Fibroblast of skin of left quadriceps (primary cell): ENCODE data around the gene DLAT.
"Not testable (repeated sequence)": the region's sequence is repeated elsewhere in the genome, so short reads cannot be mapped to it uniquely, and the experiment has no call there.

Source experiments
- DNase-seq, 2 experiments: peaks; one replicate each; pipeline ENCODE4 v3.0.0-alpha.2; 2013; ENCODE audit warnings: low read depth in 2 of 2

Gene DLAT

DNA sequence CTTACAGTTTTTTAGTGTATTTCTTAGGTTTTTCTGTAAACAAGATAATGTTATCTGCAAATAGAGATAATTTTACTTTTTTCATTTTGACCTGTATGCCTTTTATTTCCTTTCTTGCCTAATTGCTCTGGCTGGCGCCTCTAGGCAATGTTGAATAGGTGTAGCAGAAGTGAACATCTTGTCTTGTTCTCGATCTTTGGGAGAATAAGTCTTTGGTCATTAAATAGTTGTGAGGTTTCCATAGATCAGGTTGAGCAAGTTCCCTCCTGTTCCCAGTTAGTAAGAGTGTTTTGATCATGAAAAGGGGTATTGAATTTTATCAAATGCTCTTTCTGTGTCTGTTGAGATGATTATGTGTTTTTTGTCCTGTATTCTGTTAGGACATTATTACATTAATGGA, 24.6 kb downstream of the DLAT start:
- no peak for DNase-seq

DNA sequence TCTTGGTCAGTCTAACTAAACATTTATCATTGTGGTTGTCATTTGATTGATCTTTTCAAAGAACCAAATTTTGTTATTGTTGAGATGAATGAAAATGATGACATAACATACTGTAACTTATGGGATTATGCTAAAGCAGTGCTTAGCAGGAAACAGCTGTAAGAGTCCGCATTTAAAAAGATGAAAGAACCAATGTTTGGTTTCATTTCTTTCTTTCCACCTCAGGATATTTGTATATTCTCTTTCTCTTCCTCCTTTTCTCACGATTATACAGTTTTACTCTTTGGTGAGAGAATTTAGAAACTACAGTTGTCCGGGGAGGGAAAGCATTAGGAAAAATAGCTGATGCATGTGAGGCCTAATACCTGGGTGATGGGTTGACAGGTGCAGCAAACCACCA, 25.5 kb downstream of the DLAT start:
- DNase-seq = no peak

DNA sequence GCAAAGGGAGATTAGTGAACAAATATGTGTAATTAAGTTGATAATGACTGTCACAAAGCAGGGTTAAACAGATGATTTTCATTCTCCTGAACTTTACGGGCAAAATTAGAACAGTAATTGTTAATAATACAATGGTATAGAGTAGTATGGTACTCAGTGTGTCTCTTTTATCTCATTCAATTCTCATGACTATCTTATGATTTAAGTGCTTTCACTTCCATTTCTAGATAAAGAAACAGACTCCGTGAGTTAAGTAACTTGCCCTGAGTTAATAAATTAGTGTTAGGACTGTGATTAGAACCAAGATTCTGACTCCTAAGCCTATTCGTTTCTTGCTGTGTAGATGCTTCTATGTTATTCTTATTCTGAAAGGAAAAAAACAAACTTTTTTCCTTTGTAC, 26.6 kb downstream of the DLAT start:
- DNase-seq = no peak

DNA sequence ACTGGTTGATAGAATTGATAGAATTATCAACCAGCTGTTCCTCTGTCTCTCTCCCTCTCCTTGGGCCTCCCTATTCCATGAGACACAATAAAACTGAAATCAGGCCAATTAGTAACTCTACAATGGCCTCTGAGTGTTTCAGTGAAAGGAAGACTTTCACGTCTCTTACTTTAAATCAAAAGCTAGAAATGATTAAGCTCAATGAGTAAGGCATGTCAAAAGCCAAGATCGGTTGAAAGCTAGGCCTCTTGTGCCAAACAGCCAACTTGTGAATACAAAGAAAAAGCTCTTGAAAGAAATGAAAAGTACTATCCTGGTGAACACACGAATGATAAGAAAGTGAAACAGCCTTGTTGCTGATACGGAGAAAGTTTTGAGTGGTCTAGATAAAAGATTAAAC, 32.0 kb downstream of the DLAT start:
- DNase-seq = no peak

DNA sequence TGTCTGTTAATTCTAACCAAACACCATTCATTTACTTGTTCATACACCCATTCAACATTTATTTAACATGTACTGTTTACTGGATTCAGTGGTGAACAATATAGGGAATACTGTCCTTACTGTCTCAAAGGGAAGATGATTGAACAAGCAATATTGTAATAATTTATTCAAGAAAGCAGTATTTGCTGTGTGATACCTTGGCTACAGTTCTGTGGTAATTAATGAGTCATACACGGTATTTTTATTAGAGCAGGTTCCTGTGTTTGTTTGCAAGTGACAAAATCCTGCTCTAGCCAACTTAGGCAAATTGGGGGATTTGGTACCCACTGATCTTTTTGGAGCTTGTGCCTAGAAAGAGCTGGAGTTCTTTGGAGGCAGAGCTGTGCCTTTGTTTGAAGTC, 32.9 kb downstream of the DLAT start:
- DNase-seq = no peak

DNA sequence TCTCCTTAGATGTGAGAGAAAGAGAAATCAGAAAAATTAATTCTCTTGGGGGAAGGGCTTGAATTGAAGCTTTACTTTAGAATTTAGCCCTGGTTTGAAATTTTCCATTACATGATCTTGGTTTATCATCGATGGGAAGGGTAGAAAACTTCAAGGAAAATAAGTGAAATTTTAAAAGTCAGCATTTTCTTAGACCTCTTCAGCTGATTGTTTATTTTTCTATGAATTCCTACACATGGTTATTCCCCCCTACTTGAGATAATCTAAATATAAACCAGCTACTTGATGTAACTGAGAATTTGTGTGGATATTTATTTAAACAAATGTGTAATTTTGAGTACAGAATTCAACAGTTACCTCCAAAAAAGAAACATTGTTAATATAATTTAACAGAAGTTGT, 37.7 kb downstream of the DLAT start:
- DNase-seq = no peak

DNA sequence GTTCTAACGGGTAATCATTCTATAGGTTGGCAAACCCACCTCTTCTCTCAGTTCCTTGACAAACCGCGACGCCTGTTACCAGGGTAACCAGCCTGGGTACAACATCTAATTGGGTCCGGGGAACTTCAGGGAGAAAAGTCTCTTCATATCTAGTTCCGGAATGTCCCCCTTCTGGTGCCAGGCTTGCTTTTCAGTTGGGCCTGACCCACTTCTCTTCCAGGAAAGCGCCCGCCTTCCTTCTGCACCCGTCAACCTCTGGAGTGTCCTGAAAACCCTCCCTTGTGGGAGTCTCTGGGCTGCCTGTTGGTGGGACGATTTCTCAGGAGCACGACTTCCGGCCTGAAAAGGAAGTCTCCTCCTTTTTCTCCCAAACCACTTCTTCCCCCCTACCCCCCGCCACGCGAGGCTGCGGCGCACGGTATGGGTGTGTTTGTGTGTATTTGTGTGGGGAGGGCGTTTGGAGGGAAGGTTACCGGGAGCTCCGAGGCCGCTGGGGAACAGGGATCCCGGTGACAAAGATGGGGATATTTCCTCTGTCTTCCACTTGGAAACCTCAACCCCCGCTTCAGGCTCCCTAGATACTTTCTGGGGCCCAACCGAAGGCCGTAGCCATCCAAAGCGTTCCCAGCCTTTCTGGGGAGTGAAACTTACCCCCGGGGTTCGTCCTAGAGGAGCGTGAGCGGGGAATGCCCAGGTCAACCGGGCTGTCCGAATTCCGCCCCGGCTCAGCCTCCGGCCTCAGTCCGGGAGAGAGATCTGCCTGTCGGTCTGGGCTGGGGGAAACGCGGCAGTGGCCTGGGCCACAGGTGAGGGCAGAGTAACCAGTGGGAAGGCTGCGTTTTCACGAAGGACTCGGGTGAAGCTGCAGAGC, 49.0 kb downstream of the DLAT start, which contains the start of the genes NKAPD1 and PIH1D2:
NKAPD1 (plus strand) TSS at position 359 of the 871 bp plus-strand sequence. CDS start 1,276 bp downstream, outside the sequence.
PIH1D2 (minus strand) TSS at position 77 of the 871 bp plus-strand sequence. CDS start 843 bp downstream, outside the sequence.
- DNase-seq = peak; percentile 80 to 81

DNA sequence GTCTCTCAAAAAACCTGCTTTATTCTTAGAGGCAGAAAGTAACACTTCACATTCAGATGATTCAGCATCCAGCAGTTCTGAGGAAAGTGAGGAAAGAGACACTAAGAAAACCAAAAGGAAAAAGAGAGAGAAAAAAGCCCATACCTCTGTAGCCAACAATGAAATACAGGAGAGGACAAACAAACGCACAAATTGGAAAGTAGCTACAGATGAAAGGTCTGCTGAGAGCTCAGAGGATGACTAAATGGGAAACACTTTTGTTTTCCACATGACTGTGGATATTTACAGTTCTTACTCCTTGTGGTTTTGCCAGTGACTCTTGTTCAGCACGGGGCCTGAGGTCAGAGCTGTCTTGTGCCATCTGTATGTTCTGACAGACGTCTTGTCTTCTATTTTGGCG, 57.5 kb downstream of the DLAT start:
- no peak for DNase-seq

DNA sequence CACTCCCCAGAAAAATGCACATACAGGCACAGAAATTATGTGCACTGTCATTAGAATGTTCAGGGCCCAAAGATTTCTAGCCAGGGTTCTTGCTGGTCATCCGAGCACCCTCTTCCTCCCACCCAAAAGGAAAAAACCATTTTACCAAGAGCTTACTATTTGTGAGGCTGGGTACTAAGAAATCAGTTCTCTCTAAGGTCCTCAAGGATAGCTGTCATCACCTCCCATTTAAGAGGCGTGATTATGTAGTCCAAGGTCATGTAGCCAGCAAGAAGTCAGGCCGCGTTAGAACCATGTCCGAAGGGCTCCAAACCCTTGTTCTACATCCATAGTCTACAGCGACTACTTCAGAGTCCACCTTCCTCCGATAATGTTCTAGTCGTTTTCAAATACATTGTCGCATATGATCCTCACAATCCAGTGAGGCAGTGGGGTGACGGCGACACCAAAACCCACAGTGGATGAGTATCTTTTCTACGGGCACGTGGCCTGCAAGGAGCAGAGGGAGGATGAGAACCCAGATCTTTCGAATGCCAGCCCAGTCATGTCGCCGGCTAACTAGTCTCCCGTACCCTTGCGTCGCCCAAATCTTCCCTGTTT, 60.7 kb downstream of the DLAT start:
- DNase-seq = no peak

DNA sequence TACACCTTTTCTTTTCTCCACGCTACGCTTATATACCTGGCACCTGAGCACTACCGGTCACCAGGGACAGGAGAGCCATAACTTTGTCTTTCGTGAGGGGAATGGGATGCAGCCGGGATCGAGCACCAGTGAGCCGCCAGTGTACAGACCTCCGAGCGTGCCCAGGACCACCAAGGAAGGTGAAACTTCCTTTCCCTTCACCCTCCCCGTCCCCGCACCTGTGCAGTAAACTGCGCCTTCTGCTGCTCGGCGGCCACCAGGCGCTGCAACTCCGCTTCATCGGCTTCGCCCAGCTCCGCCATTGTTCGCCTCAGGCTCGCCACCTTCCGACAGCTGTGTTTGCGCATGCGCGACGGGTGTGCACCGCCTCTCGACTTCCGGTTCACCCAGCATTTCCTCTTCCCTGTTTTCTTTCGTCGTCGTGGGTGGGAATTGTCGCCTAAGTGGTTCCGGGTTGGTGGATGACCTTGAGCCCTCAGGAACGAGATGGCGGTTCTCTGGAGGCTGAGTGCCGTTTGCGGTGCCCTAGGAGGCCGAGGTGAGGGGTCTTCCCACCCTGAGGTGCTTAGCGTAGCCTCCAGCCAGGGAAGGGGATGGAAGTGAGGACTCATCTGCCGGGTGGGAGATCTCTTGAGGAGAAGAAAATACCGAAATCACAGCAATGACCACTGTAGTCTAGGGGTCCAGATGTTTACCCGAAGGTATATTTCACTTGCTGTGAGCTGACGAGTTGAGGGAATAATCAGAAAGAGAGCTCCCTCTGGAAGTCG, 61.4 kb downstream of the DLAT start, which contains the start of the genes SDHD and TIMM8B:
SDHD (plus strand) TSS at position 452 of the 770 bp plus-strand sequence; CDS start at position 487, 35 bp downstream.
TIMM8B (minus strand) TSS at position 335 of the 770 bp plus-strand sequence; CDS start at position 302, 33 bp downstream.
- DNase-seq = peak; percentile 95

DNA sequence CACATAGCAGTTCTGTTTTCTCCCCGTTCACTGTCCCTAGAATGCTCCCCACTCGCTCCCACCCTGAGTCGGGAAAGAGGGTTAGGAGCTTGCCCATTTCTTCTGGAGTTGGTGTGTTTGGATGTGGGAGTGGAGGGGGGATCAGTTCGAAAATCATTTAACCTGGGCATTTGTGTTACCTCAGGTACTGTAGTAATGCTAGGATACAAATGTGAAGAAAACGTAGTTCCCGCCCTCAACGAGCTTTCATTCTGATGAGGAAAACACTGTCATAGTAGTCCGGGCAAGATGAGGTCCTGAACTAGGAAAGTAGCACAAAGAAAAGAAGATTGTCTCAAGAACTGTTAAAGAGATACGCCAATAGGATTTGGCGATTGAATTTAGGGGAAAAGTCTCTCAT, 62.0 kb downstream of the DLAT start:
- DNase-seq = no peak

DNA sequence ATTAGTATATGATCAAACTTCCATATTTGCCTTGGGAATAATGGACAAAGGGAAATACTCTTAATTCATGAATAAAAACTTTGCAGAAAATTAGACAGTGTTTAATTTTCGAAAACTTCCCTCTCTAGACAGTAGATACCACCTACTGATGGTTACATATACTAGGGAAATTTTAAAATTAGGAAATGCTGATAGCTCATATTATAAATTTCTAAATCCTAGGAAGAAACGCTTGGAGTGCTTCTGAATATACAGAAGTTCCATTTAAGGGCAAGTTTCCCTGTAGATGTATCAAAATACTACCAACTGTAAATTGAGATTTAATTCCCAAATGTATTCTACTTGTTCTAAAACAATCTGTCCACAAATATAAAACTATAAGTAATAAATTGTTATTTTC, 70.1 kb downstream of the DLAT start:
- not testable (repeated sequence) for DNase-seq

DNA sequence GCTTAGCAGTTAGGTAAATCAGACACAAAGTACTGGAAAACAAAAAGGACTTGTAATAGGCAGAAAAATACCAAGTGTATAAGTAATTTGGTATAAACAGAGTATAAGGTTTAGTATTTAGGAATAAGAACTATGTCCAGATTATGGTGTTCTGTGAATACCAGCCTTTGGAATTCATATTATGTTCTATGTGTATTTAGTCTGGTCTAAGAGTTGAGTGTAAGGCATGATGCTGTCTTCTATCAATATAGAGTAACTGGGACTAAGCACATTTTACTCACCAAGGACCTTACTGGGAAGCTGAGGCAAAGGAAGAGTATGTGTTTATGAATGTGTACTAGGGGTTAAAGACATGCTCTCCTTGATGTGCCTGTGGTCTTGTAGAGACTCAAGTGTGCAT, 71.0 kb downstream of the DLAT start:
- DNase-seq = no peak

DNA sequence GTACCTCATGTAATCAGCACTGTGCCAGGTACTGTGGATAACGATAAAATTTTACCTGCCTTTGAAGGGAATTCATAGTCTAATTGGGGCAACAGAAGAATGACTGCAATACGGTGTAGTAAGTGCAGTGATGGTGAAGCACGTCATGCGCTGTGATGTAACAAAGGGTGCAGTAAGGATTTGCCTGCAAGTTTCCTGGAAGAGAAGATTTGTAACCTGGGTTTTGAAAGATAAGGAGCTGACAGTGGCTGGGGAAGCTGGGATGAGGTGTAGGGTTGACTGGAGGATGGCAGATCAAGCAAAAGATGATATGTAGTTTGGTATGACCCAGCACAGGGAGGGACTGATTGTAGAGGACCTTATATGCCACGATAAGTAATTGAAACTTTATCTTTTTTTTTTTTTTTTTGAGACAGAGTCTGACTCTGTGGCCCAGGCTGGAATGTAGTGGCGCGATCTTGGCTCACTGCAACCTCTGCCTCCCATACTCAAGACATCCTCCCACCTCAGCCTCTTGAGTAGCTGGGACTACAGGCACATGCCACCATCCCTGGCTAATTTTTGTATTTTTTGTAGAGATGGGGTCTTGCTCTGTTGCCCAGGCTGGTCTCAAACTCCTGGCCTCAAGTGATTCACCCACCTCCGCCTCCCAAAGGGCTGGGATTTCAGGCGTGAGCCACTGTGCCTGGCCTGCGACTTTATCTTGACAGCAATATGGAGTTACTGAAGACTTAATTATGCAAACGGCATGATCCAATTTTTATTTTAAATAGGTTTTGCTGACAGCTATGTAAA, 72.7 kb downstream of the DLAT start:
- DNase-seq = no peak

DNA sequence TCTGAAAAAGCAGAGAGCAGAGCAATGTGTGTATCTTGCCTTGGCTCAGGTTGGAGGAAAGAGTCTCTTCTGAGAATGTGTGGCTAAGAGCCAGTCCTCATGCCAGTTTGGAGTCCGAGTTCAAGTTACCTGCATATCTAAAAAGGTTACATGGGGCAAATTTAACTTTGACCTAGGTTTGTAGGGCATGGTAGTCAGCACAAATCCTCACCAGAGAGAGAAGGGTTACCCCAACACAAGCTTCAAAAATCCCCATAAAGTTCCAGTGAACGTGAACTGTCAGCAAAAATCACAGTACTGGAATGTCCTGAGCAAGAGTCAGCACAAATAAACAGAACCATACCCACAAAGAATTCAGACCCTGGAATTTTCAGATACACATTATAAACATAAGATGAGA, 75.3 kb downstream of the DLAT start:
- DNase-seq = no peak

DNA sequence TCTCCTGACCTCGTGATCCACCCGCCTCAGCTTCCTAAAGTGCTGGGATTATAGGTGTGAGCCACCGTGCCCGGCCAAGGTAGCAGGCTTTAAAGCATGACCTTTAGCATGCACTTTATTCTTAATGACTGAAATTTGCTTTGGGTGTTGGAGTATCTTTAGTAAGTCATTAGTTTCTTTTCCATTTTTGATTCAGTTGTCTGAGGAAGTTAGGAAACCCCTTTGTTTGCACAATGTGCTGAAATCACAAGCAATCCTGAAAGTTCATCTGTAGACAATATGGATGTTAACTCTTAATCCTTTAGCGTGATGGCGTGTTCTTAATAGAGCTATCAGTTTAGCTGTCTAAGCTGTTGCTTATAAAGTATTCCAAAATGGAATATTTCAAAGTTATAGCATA, 78.2 kb downstream of the DLAT start:
- no peak for DNase-seq

DNA sequence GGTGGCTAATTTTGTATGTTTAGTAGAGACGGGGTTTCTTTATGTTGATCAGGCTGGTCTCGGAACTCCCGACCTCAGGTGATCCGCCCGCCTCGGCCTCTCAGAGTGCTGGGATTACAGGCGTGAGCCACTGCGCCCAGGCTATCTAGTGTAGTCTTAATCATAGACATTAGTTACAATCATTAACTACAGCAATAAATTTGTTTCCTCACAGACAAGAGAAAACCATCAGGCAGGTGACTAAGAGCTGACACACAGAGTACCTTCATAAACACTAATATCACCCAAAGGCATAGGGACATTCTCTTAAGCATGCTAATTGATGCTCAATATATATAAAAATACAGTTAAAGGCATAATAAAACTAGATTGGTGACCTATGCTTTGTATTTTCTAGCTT, 80.9 kb downstream of the DLAT start:
- DNase-seq = no peak
